SK-N-SH (cell line): ENCODE results near the gene NKX6-2. TPM values are rescaled to one million over a fixed set of nuclear protein-coding genes. Genes with fewer than 3 reads are reported as not detected.

Experiments
- CTCF ChIA-PET: fragments of 300-600, 350-600 bp; formaldehyde crosslinking; extraction: SDS; loops from one replicate; lab custom pipeline; 2021; lab: Yijun Ruan, JAX
- POLR2A ChIA-PET: fragments of 350-600 bp; sonication (Branson Sonifier 250); formaldehyde crosslinking; extraction: SDS; loops from one replicate; lab custom pipeline; 2020; ENCODE audit warnings: antibody characterized with exemption, inconsistent platforms; lab: Yijun Ruan, JAX
- DNase-seq: peaks from one replicate; pipeline ENCODE4 v3.0.0; 2012
- H2AFZ ChIP-seq: fragments of 200-600 bp; sonication (generic); 2 replicates; pipeline ENCODE4 v1.8.1; 2016; ENCODE audit warnings: antibody characterized with exemption, mild to moderate bottlenecking, low read depth
- H3F3A ChIP-seq: fragments of 200-600 bp; sonication (generic); replicated peaks from 2 replicates; pipeline ENCODE3; 2016; ENCODE audit warnings: antibody characterized with exemption, mild to moderate bottlenecking; ENCODE audit not compliant: insufficient read depth
- H3K27ac ChIP-seq, 2 experiments: fragments of 200-500 bp in 1 of 2; fragments of 200-600 bp in 1 of 2; sonication (Bioruptor generic) in 1 of 2; sonication (generic), shearing (Covaris generic) in 1 of 2; 2 replicates each; pipeline versions ENCODE4 v1.5.1 to v1.6.1; 2014 to 2016; ENCODE audit warnings: low read depth in 2 of 2, inconsistent platforms in 1 of 2, low read length in 1 of 2, mild to moderate bottlenecking in 1 of 2, mixed read lengths in 1 of 2
- H3K27me3 ChIP-seq: fragments of 200-600 bp; sonication (generic), shearing (Covaris generic); 2 replicates; pipeline ENCODE4 v1.6.1; 2016; ENCODE audit warnings: mixed run types; ENCODE audit not compliant: insufficient read depth
- H3K36me3 ChIP-seq, 2 experiments: fragments of 200-500 bp in 1 of 2; fragments of 200-600 bp in 1 of 2; sonication (Bioruptor generic) in 1 of 2; sonication (generic) in 1 of 2; replicated peaks in 1 of 2; 2 replicates each; pipeline versions ENCODE3 to v1.5.1; 2014 to 2016; ENCODE audit warnings: low read length in 1 of 2, mild to moderate bottlenecking in 1 of 2; ENCODE audit not compliant: insufficient read depth in 2 of 2, control insufficient read depth in 1 of 2
- H3K4me1 ChIP-seq, 2 experiments: fragments of 200-500 bp in 1 of 2; fragments of 200-600 bp in 1 of 2; sonication (Bioruptor generic) in 1 of 2; sonication (generic), shearing (Covaris generic) in 1 of 2; 2 replicates each; pipeline versions ENCODE4 v1.5.1 to v1.6.1; 2014 to 2016; ENCODE audit warnings: low read depth in 1 of 2, low read length in 1 of 2, mixed run types in 1 of 2; ENCODE audit not compliant: insufficient read depth in 2 of 2, control insufficient read depth in 1 of 2
- H3K4me2 ChIP-seq: fragments of 200-600 bp; sonication (generic), shearing (Covaris generic); 2 replicates; pipeline ENCODE4 v1.6.1; 2017; ENCODE audit warnings: mixed run types
- H3K4me3 ChIP-seq, 2 experiments: fragments of 200-500 bp in 1 of 2; fragments of 200-600 bp in 1 of 2; sonication (Bioruptor generic) in 1 of 2; sonication (generic), shearing (Covaris generic) in 1 of 2; 2 replicates each; pipeline versions ENCODE4 v1.5.1 to v1.8.1; 2014 to 2016; ENCODE audit warnings: low read depth in 2 of 2, inconsistent platforms in 1 of 2, low read length in 1 of 2, mild to moderate bottlenecking in 1 of 2, mixed read lengths in 1 of 2, moderate library complexity in 1 of 2
- H3K79me2 ChIP-seq: fragments of 200-600 bp; sonication (generic); 2 replicates; pipeline ENCODE4 v1.8.1; 2017; ENCODE audit warnings: mild to moderate bottlenecking; ENCODE audit not compliant: insufficient read depth
- H3K9ac ChIP-seq: fragments of 200-600 bp; sonication (generic); 2 replicates; pipeline ENCODE4 v1.6.1; 2017; ENCODE audit warnings: mixed run types
- H3K9me2 ChIP-seq: fragments of 200-600 bp; sonication (generic); 2 replicates; pipeline ENCODE4 v1.6.1; 2017; ENCODE audit warnings: mixed run types
- H3K9me3 ChIP-seq: fragments of 200-600 bp; sonication (generic); 2 replicates; pipeline ENCODE4 v1.6.1; 2017; ENCODE audit warnings: mixed run types, mild to moderate bottlenecking, moderate library complexity
- H4K20me1 ChIP-seq: fragments of 200-600 bp; sonication (generic); 2 replicates; pipeline ENCODE4 v1.6.1; 2017; ENCODE audit warnings: mild to moderate bottlenecking, mixed run types; ENCODE audit not compliant: insufficient read depth
- EP300 ChIP-seq, 2 experiments: IDR thresholded peaks; 2 replicates each; pipeline versions ENCODE4 v1.4.0 to v1.6.1; 2012; ENCODE audit warnings: borderline replicate concordance in 1 of 2, low read depth in 1 of 2, low read length in 1 of 2
- NFIC ChIP-seq: IDR thresholded peaks from 2 replicates; pipeline ENCODE4 v1.4.0; 2012; ENCODE audit warnings: borderline replicate concordance
- PBX3 ChIP-seq: IDR thresholded peaks from 2 replicates; pipeline ENCODE4; 2012
- POLR2AphosphoS5 ChIP-seq: IDR thresholded peaks from 2 replicates; pipeline ENCODE4 v1.6.1; 2012; ENCODE audit warnings: low read depth, low read length
- REST ChIP-seq: IDR thresholded peaks from 2 replicates; pipeline ENCODE4 v1.6.1; 2012; ENCODE audit warnings: mild to moderate bottlenecking, low read depth, low read length, moderate library complexity
- USF1 ChIP-seq: IDR thresholded peaks from 2 replicates; pipeline ENCODE4 v1.4.0; 2012; ENCODE audit warnings: low read depth, borderline replicate concordance
- WGBS: methylation state at CpG from one replicate; pipeline ENCODE4 v1.1.6; 2017; ENCODE audit warnings: low lambda C conversion rate; 5-methylcytosine and 5-hydroxymethylcytosine counted together
- polyA plus RNA-seq, 3 experiments: library from polyadenylated mRNA; depleted of rRNA; stranded (reverse); fragments of >200 nt; gene quantifications; 2 replicates each; pipeline ENCODE4 v1.2.3, GENCODE V29; 2012

Gene NKX6-2
- polyA plus RNA-seq, 1 of the 3 experiments (the other 2 are of a cell fraction), result not detected

GRCh38 chr10:132806561-132807003 is 20.6 kb upstream of the NKX6-2 start:
- H3K4me2 ChIP-seq, result no peak overlapping the region
- H3K9me3 ChIP-seq, result no peaks in the 10 kb centered on the region
- H3F3A ChIP-seq, result no peaks in the 10 kb centered on the region
- 78% methylated on average over 14 of the region's 25 CpGs for WGBS
- CTCF ChIA-PET, result interaction anchor here (0.7 to 2.5 kb wide), 5 partner anchors 12 to 173 kb away, joined by 3 to 11 read pairs (median 4); no protein-coding TSS in a partner anchor
- no peak for TF ChIP-seq POLR2AphosphoS5
- POLR2A ChIA-PET, result no interaction called here
- no peaks in the 10 kb centered on the region for H3K9me2 ChIP-seq
- peaks cover 0 to 5% of the 10 kb centered on the region in 2 experiments; a peak in 1 of 4 replicates for H3K4me1 ChIP-seq
- no peaks in the 10 kb centered on the region for H3K36me3 ChIP-seq
- no peak overlapping the region for H3K27ac ChIP-seq
- no peak overlapping the region for H3K9ac ChIP-seq
- DNase-seq, result peak; percentile 37
- no peaks in the 10 kb centered on the region for H3K27me3 ChIP-seq
- H3K79me2 ChIP-seq, result no peaks in the 10 kb centered on the region
- H3K4me3 ChIP-seq, result no peak overlapping the region
- H4K20me1 ChIP-seq, result no peaks in the 10 kb centered on the region
- no peak overlapping the region for H2AFZ ChIP-seq

- Histone ChIP-seq H3K9me2 (no peaks in the 10 kb centered on the region), H3K9me3 (no peaks in the 10 kb centered on the region), H3K4me3 (no peak overlapping the region), H3K27ac (no peak overlapping the region), H3F3A (no peaks in the 10 kb centered on the region), H3K4me1 (peaks cover 0 to 5% of the 10 kb centered on the region in 2 experiments; a peak in 1 of 4 replicates), H3K9ac (no peak overlapping the region), H4K20me1 (no peaks in the 10 kb centered on the region), H3K27me3 (no peaks in the 10 kb centered on the region), H3K36me3 (no peaks in the 10 kb centered on the region), H3K79me2 (no peaks in the 10 kb centered on the region), H2AFZ (no peak overlapping the region), H3K4me2 (no peak overlapping the region)
- WGBS, result 47% methylated on average over 7 of the region's 7 CpGs
- TF ChIP-seq USF1, result no peak
- TF ChIP-seq PBX3, result no peak
- TF ChIP-seq EP300 (IDR thresholded peaks at IDR 0.05; ENCODE audit: borderline replicate concordance in 1 of 2, low read depth in 1 of 2, low read length in 1 of 2), result no peak
- TF ChIP-seq NFIC, result no peak
- TF ChIP-seq POLR2AphosphoS5, result no peak
- no peak for TF ChIP-seq REST
- ChIA-PET POLR2A (no interaction called here), CTCF (interaction anchor here (0.7 to 2.5 kb wide), 4 partner anchors 11 to 151 kb away, joined by 3 to 11 read pairs (median 6); no protein-coding TSS in a partner anchor)
- DNase-seq, result no peak
These were observed 20.2 kb upstream of the NKX6-2 start for GRCh38 chr10:132806110-132806509.
